SK-N-SH (cell line): Measurements from ENCODE around the gene FCHSD2.

Source experiments
- POLR2AphosphoS5 ChIP-seq: IDR thresholded peaks from 2 replicates; pipeline ENCODE4 v1.6.1; 2012; ENCODE audit warnings: low read depth, low read length
- SIN3A ChIP-seq: IDR thresholded peaks from 2 replicates; pipeline ENCODE4 v1.6.1; 2012; ENCODE audit warnings: low read depth, mild to moderate bottlenecking, low read length, moderate library complexity, borderline replicate concordance
- TF ChIP-seq, protein P1 (sequence below): IDR thresholded peaks from 2 replicates; pipeline ENCODE4 v1.4.0; 2012; ENCODE audit warnings: low read depth, borderline replicate concordance

DNA sequence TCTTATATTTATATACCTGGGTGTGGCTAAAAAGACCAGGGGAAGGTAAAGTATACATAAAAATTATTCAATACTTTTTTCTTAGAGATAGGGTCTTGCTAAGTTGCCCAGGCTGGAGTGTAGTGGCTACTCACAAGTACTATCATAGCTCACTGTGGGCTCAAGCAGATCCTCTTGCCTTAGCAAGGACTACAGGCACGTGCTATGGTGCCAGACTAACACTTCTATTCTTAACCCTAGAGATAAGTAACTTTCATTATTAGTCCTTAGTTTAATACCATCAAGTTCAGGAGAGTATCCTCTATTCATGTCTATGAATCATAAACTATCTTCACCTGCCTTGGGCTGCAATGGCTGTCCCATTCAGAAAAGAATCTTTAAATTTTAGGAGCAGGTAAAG is 11.9 kb downstream of the FCHSD2 start:
- TF ChIP-seq, protein P1, sequence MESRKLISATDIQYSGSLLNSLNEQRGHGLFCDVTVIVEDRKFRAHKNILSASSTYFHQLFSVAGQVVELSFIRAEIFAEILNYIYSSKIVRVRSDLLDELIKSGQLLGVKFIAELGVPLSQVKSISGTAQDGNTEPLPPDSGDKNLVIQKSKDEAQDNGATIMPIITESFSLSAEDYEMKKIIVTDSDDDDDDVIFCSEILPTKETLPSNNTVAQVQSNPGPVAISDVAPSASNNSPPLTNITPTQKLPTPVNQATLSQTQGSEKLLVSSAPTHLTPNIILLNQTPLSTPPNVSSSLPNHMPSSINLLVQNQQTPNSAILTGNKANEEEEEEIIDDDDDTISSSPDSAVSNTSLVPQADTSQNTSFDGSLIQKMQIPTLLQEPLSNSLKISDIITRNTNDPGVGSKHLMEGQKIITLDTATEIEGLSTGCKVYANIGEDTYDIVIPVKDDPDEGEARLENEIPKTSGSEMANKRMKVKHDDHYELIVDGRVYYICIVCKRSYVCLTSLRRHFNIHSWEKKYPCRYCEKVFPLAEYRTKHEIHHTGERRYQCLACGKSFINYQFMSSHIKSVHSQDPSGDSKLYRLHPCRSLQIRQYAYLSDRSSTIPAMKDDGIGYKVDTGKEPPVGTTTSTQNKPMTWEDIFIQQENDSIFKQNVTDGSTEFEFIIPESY: no peak
- TF ChIP-seq SIN3A: no peak
- TF ChIP-seq POLR2AphosphoS5: no peak
